ENCODE results near the gene GID8. TPM values are rescaled to one million over a fixed set of nuclear protein-coding genes. Genes with fewer than 3 reads are reported as not detected.

GID8 gene
- total RNA-seq = 10 to 100 TPM; 12.3 to 39.3 (median 19.2) TPM
- polyA plus RNA-seq = 10 to 100 TPM; 10.8 to 13.6 (median 12.5) TPM
- long read RNA-seq, donor 1, full-length matches to known transcripts = 9 of 9 reads
- long read RNA-seq, donor 1, partial matches to known transcripts = 0 of 9 reads
- long read RNA-seq, donor 1, other reads (novel, unspliced or antisense) = 0 of 9 reads
- long read RNA-seq, donor 2, full-length matches to known transcripts = 15 of 15 reads
- long read RNA-seq, donor 2, partial matches to known transcripts = 0 of 15 reads
- long read RNA-seq, donor 2, other reads (novel, unspliced or antisense) = 0 of 15 reads
- long read RNA-seq, donor 3, full-length matches to known transcripts = 7 of 7 reads
- long read RNA-seq, donor 3, partial matches to known transcripts = 0 of 7 reads
- long read RNA-seq, donor 3, other reads (novel, unspliced or antisense) = 0 of 7 reads
- long read RNA-seq, donor 4 = 0 reads
- long read RNA-seq, donor 5, full-length matches to known transcripts = 19 of 19 reads
- long read RNA-seq, donor 5, partial matches to known transcripts = 0 of 19 reads
- long read RNA-seq, donor 5, other reads (novel, unspliced or antisense) = 0 of 19 reads
- long read RNA-seq, donor 6, full-length matches to known transcripts = 37 of 37 reads
- long read RNA-seq, donor 6, partial matches to known transcripts = 0 of 37 reads
- long read RNA-seq, donor 6, other reads (novel, unspliced or antisense) = 0 of 37 reads
- long read RNA-seq, donor 7, full-length matches to known transcripts = 16 of 16 reads
- long read RNA-seq, donor 7, partial matches to known transcripts = 0 of 16 reads
- long read RNA-seq, donor 7, other reads (novel, unspliced or antisense) = 0 of 16 reads
- long read RNA-seq, donor 8, full-length matches to known transcripts = 17 of 17 reads
- long read RNA-seq, donor 8, partial matches to known transcripts = 0 of 17 reads
- long read RNA-seq, donor 8, other reads (novel, unspliced or antisense) = 0 of 17 reads
- long read RNA-seq, donor 9, full-length matches to known transcripts = 18 of 18 reads
- long read RNA-seq, donor 9, partial matches to known transcripts = 0 of 18 reads
- long read RNA-seq, donor 9, other reads (novel, unspliced or antisense) = 0 of 18 reads
- long read RNA-seq, donor 10, full-length matches to known transcripts = 8 of 8 reads
- long read RNA-seq, donor 10, partial matches to known transcripts = 0 of 8 reads
- long read RNA-seq, donor 10, other reads (novel, unspliced or antisense) = 0 of 8 reads

DNA sequence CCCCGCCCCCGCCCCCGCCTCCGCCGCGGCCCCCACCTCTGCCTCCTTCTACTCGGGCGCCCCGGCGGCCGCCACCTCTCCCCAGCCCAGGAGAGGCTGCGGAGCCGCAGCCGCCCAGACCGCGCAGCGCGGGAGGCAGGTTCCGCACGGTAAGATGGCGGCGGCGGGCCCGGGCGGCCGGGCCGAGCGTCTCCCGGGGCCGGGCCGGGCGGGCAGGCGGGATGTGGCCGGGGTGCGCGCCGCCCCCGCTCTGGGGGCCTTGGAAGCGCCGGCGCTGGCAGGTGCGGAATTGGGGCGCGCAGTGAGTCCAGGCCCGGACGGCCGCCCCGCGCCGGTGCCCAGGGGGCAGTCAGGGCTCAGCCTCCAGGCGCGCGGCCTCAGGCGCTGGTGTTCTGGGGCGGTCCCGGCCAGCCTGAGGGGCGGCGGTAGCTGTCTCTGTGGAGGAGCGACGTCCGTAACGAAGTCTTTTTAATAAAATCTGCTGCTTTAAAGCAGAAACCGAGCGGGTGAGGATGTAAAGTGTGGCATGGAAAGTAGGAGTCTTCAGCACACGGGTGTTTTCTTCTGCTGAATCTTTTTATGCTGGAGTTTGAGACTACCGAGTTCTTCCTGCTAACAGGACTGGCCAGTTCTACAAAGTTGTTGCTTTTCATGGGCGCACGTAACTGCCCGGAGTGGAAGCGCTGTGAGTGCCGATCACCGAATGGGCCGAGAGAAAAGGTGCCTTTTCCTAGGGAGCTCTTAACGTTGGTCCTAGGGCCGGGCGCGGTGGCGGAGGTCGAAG lies at the start of gene GID8:
Gene GID8 (plus strand): TSS at position 43 of the 784 bp plus-strand sequence. CDS start 3,356 bp downstream, outside the sequence.
- Histone ChIP-seq H3K27me3 (no peaks in the 10 kb centered on the region), H3K9me3 (no peaks in the 10 kb centered on the region), H3K4me3 (peak within 1 kb of the TSS; percentile 89 to 94 (median 92)), H3K4me1 (peaks cover 26 to 79% (median 66%) of the 10 kb centered on the region in 4 donors), H3K36me3 (peaks cover 12 to 43% (median 36%) of the 10 kb centered on the region in 4 donors), H3K27ac (peak within 1 kb of the TSS; percentile 86 to 98 (median 94))
- intact Hi-C loops (cut with DNase I; ENCODE audit: low total_unique reads) = no loop called here
- 0 to 1% (median 0%) methylated on average over 21 to 79 of the region's 79 CpGs for WGBS, 5 donors
- TF ChIP-seq EP300 (IDR thresholded peaks at IDR 0.05) = no peak
- TF ChIP-seq POLR2AphosphoS5 (IDR thresholded peaks at IDR 0.05) = no peak
- TF ChIP-seq, protein P1, sequence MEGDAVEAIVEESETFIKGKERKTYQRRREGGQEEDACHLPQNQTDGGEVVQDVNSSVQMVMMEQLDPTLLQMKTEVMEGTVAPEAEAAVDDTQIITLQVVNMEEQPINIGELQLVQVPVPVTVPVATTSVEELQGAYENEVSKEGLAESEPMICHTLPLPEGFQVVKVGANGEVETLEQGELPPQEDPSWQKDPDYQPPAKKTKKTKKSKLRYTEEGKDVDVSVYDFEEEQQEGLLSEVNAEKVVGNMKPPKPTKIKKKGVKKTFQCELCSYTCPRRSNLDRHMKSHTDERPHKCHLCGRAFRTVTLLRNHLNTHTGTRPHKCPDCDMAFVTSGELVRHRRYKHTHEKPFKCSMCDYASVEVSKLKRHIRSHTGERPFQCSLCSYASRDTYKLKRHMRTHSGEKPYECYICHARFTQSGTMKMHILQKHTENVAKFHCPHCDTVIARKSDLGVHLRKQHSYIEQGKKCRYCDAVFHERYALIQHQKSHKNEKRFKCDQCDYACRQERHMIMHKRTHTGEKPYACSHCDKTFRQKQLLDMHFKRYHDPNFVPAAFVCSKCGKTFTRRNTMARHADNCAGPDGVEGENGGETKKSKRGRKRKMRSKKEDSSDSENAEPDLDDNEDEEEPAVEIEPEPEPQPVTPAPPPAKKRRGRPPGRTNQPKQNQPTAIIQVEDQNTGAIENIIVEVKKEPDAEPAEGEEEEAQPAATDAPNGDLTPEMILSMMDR (IDR thresholded peaks at IDR 0.05) = no peak
- no peak for TF ChIP-seq POLR2A (IDR thresholded peaks at IDR 0.05)
- DNase-seq = peak; percentile 60 to 79

- H3K4me1 ChIP-seq = peaks cover 0 to 18% (median 10%) of the 10 kb centered on the region in 4 donors
- no peak overlapping the region for H3K27ac ChIP-seq
- peaks cover 64 to 80% (median 75%) of the 10 kb centered on the region in 4 donors for H3K36me3 ChIP-seq
- DNase-seq = no peak
- intact Hi-C loops (cut with DNase I; ENCODE audit: low total_unique reads) = no loop called here
- H3K27me3 ChIP-seq = no peaks in the 10 kb centered on the region
- WGBS, 5 donors = 90 to 97% (median 95%) methylated on average over 13 to 16 of the region's 16 CpGs
- TF ChIP-seq EP300 (IDR thresholded peaks at IDR 0.05) (no peak), POLR2A (IDR thresholded peaks at IDR 0.05) (no peak), POLR2AphosphoS5 (IDR thresholded peaks at IDR 0.05) (no peak)
- TF ChIP-seq, protein P1 (IDR thresholded peaks at IDR 0.05) = no peak
- H3K4me3 ChIP-seq = no peak overlapping the region
- no peaks in the 10 kb centered on the region for H3K9me3 ChIP-seq
Measured at GRCh38 chr20:62888406-62888805, 49.5 kb upstream of the GID8 start.

DNA sequence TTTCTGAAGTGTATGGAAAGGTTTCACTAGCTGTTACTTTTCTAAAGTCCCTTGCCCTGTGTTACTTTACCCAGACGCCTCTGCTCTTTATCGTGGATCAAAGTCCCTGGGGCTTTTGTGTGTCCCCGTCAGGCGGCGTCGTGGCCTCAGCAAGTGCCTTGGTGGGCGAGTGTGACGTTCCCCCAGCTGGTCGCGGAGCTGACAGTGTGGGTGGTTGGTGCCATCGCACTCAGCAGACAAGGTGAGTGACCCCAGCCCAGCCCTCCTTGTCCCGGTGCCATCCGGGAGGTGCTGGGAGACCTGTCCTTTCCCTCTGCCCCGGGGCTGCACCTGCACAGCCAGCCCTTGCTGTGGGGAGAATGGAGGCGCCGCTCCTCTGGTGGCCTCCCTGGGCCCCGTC lies 49.0 kb upstream of the GID8 start:
- no peak for DNase-seq
- H3K27me3 ChIP-seq = no peaks in the 10 kb centered on the region
- intact Hi-C loops (cut with DNase I; ENCODE audit: low total_unique reads) = no loop called here
- H3K36me3 ChIP-seq = peaks cover 69 to 85% (median 80%) of the 10 kb centered on the region in 4 donors
- peaks cover 0 to 18% (median 10%) of the 10 kb centered on the region in 4 donors for H3K4me1 ChIP-seq
- no peaks in the 10 kb centered on the region for H3K9me3 ChIP-seq
- 90 to 96% (median 94%) methylated on average over 17 of the region's 17 CpGs for WGBS, 5 donors
- no peak overlapping the region for H3K27ac ChIP-seq
- TF ChIP-seq, protein P1 (IDR thresholded peaks at IDR 0.05) = no peak
- no peak for TF ChIP-seq POLR2AphosphoS5 (IDR thresholded peaks at IDR 0.05)
- no peak for TF ChIP-seq EP300 (IDR thresholded peaks at IDR 0.05)
- TF ChIP-seq POLR2A (IDR thresholded peaks at IDR 0.05) = no peak
- no peak overlapping the region for H3K4me3 ChIP-seq
